Motor neuron (in vitro differentiated cells): ENCODE measurements around the gene IL17A. TPM values are rescaled to one million over a fixed set of nuclear protein-coding genes. Genes with fewer than 3 reads are reported as not detected.
A peak's percentile ranks its signal among the peaks of the same experiment; 100 is the strongest.
"Not testable (repeated sequence)": the region's sequence is repeated elsewhere in the genome, so short reads cannot be mapped to it uniquely, and the experiment has no call there.

ENCODE experiments used
- ATAC-seq, 8 experiments: fragments of 200-7000 bp; cut with Tn5 transposase; replicated peaks in 6 of 8; 2 replicates each; pipeline ENCODE4 v1.8.0; 2021; ENCODE audit warnings: mild to moderate bottlenecking in 8 of 8, moderate library complexity in 8 of 8
- H3K27ac ChIP-seq, 2 donors: fragments of 250-450 bp; sonication (Bioruptor Pico); 2 replicates each; pipeline ENCODE4 v1.9.0; 2021; ENCODE audit warnings: antibody characterized with exemption in 2 of 2, mild to moderate bottlenecking in 2 of 2, moderate library complexity in 1 of 2
- H3K4me1 ChIP-seq, 2 donors: fragments of 250-450 bp; sonication (Bioruptor Pico); replicated peaks in 1 of 2; 2 replicates each; pipeline ENCODE4 v1.6.1; 2021; ENCODE audit warnings: antibody characterized with exemption in 2 of 2, mild to moderate bottlenecking in 2 of 2, moderate library complexity in 1 of 2
- H3K4me3 ChIP-seq, 5 donors: fragments of 250-450 bp; sonication (Bioruptor Pico); 2 replicates each; pipeline ENCODE4 v1.9.0; 2021; ENCODE audit warnings: antibody characterized with exemption in 5 of 5, mild to moderate bottlenecking in 5 of 5, moderate library complexity in 4 of 5
- WGBS, 10 experiments: fragments of 450-650 bp; shearing (Covaris generic); methylation state at CpG; one replicate each; pipeline ENCODE4 v1.0.0; 2022; 5-methylcytosine and 5-hydroxymethylcytosine counted together
- in situ Hi-C, 9 experiments: fragments of 400-800 bp; cut with MboI; loops; one replicate each; pipeline ENCODE4 v1.15.0; 2021; ENCODE audit warnings: low sequenced_read_pairs in 9 of 9, low pct_unique_long_range_greater_than_20kb in 2 of 9; ENCODE audit not compliant: unreplicated experiment in 9 of 9
- total RNA-seq, 8 experiments: library from RNA; unstranded; fragments of 300-600 nt; gene quantifications; 2 replicates each; pipeline versions ENCODE4 v1.2.3 to v1.2.4, GENCODE V29; 2022

Gene IL17A
- total RNA-seq, 8 experiments from 2014 or later, result not detected

DNA sequence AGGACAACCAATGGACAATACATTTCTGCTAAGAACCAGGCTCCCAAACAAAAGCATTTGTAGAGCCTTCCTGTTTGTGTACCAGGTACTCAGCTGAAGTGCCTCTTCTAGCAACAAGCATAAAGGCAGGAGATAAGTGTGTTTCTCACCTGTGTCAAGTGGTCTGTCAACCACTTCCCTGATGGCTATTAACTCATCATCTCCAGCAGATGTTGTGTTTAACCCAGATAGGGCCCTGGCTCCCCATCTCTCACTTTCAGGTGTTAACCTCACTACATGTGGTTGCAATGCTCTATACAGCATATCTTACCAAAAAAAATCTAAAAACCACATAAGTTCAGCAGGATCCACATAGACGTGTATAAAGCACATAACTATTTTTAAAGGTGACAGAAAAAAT is 9.6 kb upstream of the IL17A start:
- no peaks in the 10 kb centered on the region for H3K4me1 ChIP-seq
- H3K4me3 ChIP-seq, result no peak overlapping the region
- WGBS, 10 experiments, result 0 to 100% (median 75%) methylated on average over 1 of the region's 1 CpG; no CpG with 5 or more reads in 2 of the 10 experiments
- no peak for ATAC-seq
- in situ Hi-C loops, result no loop called here
- no peak overlapping the region for H3K27ac ChIP-seq

DNA sequence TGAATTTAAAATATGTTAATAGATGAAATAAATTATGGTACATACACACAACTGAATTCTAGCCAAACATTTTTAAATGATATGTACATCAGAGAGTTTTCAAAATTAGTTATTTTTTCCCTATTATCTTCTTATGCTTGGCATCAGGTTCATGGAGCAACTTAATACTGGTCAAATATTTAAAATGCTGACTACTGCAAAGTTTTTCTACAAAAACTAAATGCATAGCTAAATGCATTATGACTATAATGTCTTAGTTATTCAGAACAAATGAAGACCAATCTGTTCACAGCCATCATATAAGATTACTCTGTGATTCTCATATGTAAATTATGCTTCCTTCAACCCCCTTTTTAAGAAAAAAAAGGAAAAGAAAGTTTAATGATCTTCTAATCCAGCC is 8.2 kb upstream of the IL17A start:
- H3K4me3 ChIP-seq, result no peak overlapping the region
- in situ Hi-C loops, result no loop called here
- H3K27ac ChIP-seq, result no peak overlapping the region
- H3K4me1 ChIP-seq, result no peaks in the 10 kb centered on the region
- ATAC-seq, result no peak

DNA sequence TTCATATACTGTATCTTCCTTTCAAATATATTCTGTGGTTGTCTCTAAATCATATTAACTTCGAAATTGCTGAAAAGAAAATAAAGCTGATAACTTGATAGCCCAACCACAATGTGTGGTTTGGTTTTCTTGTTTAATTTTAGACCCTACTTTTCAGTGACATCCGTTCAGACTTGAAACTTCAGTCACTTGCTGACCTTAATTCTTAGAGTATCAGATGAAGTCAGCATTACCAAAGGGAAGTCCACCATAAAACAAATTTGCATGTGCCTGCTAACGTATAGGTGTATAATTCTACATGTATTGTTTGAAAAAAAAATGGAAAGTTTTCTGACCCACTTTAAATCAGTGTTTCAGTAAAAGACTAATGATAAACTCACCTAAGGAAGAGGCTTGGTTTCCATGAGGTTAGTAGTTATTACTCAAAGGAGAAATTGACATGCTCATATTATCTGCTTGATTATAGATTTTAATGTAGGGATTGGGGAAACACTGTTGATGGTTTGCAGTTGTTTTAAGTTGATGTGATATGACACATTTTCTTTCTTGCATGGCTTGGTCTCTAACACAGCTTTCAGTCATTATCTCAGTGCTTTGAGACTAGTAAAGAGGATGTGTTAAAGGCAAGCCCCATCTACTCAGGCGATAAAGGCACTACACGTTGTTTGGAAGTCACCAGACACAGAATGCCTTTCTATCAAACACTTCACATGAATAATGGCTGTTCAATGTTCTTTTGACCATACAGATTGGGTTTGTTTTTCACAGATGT is 5.2 kb upstream of the IL17A start:
- in situ Hi-C loops, result no loop called here
- WGBS, 10 experiments, result 0 to 77% (median 50%) methylated on average over 2 to 5 of the region's 5 CpGs; no CpG with 5 or more reads in 1 of the 10 experiments
- no peak for ATAC-seq

DNA sequence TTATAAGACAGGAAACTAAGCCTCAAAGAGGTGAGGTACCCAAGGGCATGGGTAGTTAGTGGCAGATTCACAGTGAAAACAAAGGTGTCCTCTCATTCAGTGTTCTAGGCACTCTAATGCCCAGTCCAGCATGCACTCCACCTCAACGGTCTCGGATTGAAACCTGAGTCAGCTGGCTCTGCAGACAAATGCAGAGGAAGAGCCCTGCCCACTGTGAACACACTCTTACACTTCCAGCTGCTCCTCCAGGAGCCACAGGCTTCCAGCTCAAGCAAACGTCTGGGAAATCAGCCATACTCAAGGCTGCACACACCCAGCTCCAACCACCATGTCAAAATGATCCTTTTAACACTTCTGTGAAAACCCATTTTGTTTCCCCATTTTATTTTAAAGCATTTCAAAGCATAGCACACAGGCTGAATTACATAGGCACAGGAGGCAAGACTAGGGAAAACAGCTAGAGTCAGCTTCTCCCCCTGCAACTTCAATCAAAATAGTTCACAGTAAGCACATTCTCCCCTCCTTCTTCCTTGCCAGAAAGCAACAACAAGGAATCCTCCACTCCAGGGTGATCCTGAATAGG is 3.0 kb upstream of the IL17A start:
- in situ Hi-C loops, result no loop called here
- Histone ChIP-seq H3K4me1 (no peaks in the 10 kb centered on the region), H3K4me3 (no peak overlapping the region), H3K27ac (no peak overlapping the region)
- 0 to 49% (median 15%) methylated on average over 2 to 3 of the region's 3 CpGs; no CpG with 5 or more reads in 4 of the 10 experiments for WGBS, 10 experiments
- peak in 3 of 8 experiments; percentile 18 to 99 (median 98) for ATAC-seq

More for the DNA sequence above, 5.2 kb upstream of the IL17A start:
- H3K4me3 ChIP-seq, result no peak overlapping the region
- H3K27ac ChIP-seq, result no peak overlapping the region
- H3K4me1 ChIP-seq, result no peaks in the 10 kb centered on the region

DNA sequence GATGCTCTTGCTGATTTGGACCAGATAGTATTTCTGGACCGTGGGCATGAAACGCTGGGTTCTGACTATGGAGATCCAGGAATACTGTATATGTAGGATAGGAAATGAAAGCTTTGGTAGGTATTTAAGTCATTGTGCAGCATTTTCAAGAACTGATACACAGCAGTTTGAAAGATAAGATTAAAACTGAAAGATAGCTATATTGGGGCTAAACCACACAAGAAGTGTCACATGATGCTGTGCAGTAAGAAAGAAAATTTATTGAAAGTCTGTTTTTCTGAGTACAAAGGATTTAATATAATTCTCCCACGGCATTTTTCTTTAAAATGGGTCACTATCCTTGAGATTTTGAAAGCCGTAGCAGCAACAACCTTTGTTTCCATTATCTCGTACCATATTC is 305 bp downstream of the IL17A start:
- in situ Hi-C loops, result no loop called here
- 0 to 100% (median 80%) methylated on average over 1 to 5 of the region's 5 CpGs for WGBS, 10 experiments
- H3K4me1 ChIP-seq, result no peaks in the 10 kb centered on the region
- H3K27ac ChIP-seq, result no peak overlapping the region
- no peak for ATAC-seq
- no peak overlapping the region for H3K4me3 ChIP-seq

DNA sequence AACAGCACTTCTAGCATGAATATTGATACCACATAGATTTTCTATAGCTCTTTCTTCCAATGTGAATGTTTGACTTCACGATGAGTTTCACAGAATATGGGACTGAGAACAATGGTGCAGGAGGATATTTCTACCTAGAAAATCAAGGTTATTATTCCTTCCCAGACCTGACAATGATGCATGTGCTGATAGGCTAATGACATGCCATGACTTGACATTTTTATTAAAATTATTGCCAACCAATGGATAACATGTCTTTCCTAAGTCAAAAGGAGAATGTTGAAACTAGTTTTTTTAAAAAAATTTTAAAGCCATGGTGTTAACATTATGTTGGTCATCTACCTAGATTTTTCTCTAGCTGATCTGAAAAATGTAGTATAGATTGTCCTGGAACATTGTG is 923 bp downstream of the IL17A start:
- H3K27ac ChIP-seq, result no peak overlapping the region
- in situ Hi-C loops, result no loop called here
- H3K4me1 ChIP-seq, result no peaks in the 10 kb centered on the region
- 0 to 100% (median 83%) methylated on average over 1 of the region's 1 CpG for WGBS, 10 experiments
- no peak for ATAC-seq
- H3K4me3 ChIP-seq, result no peak overlapping the region

DNA sequence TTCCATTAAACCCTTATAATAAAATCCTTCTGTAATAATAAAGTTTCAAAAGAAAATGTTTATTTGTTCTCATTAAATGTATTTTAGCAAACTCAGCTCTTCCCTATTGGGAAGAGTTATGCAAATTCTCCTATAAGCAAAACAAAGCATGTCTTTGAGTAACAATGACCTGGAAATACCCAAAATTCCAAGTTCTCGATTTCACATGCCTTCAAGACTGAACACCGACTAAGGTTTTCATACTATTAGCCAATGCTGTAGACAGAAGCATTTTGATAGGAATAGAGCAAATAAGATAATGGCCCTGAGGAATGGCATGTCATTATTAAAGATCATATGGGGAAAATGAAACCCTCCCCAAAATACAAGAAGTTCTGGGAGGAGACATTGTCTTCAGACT is 3.8 kb downstream of the IL17A start:
- WGBS, 10 experiments, result 40 to 91% (median 60%) methylated on average over 1 to 2 of the region's 2 CpGs; no CpG with 5 or more reads in 1 of the 10 experiments
- H3K4me3 ChIP-seq, result no peak overlapping the region
- no peak for ATAC-seq
- in situ Hi-C loops, result no loop called here
- H3K4me1 ChIP-seq, result no peaks in the 10 kb centered on the region
- H3K27ac ChIP-seq, result no peak overlapping the region

DNA sequence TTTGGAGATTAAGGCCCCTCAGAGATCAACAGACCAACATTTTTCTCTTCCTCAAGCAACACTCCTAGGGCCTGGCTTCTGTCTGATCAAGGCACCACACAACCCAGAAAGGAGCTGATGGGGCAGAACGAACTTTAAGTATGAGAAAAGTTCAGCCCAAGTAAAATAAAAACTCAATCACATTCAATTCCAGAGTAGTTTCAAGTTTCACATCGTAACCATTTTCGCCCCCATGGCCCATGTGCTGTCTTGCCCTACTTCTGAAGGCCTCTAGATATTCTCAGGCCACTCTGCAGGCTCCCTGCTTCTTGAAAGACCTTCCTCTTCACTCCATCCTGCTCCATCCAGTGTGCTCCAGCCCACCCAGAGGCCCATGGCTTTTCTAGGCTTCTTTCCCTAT is 4.2 kb downstream of the IL17A start:
- Histone ChIP-seq H3K4me3 (no peak overlapping the region), H3K27ac (no peak overlapping the region), H3K4me1 (no peaks in the 10 kb centered on the region)
- in situ Hi-C loops, result no loop called here
- ATAC-seq, result no peak
- 0 to 80% (median 45%) methylated on average over 1 to 3 of the region's 3 CpGs; no CpG with 5 or more reads in 1 of the 10 experiments for WGBS, 10 experiments

DNA sequence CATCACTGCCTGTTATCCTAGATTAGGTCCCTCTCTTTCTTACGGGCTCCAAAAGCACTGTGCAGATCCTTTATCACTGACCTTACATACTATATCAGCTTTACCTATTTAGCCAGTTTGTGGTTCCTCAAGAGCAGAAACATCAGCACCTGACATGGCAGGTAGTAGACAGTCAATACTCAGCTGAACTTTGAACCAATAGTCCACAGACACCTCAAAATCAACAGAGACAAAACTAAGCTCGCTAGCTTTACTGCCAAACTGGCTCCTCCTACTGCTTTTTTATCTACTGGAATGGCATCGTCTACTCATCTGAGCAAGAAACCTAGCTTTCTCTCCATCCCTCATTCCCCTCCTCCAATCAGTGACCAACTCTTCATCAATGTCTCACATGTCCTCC is 5.6 kb downstream of the IL17A start:
- no peak overlapping the region for H3K4me3 ChIP-seq
- ATAC-seq, result no peak
- 0 to 69% (median 15%) methylated on average over 1 to 2 of the region's 3 CpGs; no CpG with 5 or more reads in 2 of the 10 experiments for WGBS, 10 experiments
- in situ Hi-C loops, result no loop called here
- H3K27ac ChIP-seq, result no peak overlapping the region
- no peaks in the 10 kb centered on the region for H3K4me1 ChIP-seq

DNA sequence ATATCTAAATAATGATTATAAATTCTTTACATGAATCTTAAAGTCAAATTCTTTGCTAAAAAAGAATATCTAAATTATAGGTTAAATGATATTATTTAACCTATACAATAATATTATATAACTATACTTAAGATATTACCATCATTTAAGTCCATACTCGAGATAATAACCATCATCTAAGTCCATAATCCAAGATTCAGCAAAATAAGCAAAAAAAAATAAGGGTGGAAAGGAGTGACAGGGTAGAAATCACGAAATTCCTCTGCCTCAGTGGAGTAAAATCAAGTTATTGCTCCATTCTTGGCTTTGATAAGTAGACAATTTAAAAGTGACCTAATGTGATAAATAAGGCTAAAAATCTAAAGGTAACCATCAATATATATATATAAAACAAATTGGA is 9.7 kb downstream of the IL17A start:
- H3K4me3 ChIP-seq, result no peak overlapping the region
- H3K4me1 ChIP-seq, result no peaks in the 10 kb centered on the region
- ATAC-seq, result no peak
- in situ Hi-C loops, result no loop called here
- 0 to 52% (median 26%) methylated on average over 2 of the region's 2 CpGs for WGBS, 10 experiments
- no peak overlapping the region for H3K27ac ChIP-seq

DNA sequence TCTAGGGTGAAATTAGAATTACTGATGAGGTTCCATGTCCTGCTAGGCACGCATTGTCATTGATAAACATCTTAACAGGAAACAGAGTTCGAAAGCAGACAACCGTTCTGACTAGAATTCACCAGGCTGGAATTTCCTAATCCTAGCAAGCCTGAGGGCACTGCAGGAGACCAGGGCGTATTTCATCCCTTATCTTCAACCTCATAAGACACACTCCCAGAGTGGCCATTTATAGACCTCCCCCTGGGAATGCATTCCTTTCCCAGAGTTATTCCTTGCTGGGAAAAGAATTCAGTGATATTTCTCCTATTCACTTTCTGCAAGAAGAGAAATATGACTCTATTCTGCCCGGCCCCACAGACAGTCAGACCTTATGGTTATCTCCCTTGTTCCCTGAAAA is 13.9 kb downstream of the IL17A start:
- ATAC-seq, H3K4me3 ChIP-seq, H3K27ac ChIP-seq, H3K4me1 ChIP-seq, in situ Hi-C loops: not testable (repeated sequence)
- 10 to 80% (median 33%) methylated on average over 1 to 3 of the region's 5 CpGs; no CpG with 5 or more reads in 3 of the 10 experiments for WGBS, 10 experiments

DNA sequence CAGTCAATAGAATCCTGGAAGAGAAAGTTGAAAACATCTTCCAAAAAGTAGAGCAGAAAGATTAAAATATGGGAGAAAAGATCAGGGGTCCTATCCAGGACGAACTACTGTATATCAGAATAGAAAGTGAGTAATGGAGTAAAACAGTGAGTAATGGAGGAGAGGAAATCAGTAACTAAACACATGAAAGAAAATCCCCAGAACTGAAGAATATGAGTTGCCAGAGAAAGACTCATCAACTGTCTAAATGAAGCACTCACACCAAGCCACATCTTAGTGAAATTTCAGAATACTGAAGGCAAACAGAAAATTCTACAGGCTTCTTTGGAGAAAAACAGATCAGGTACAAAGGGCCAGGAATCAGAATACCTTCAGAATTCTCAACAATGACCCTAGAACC is 14.9 kb downstream of the IL17A start:
- ATAC-seq, result no peak
- Histone ChIP-seq H3K27ac (no peak overlapping the region), H3K4me1 (no peaks in the 10 kb centered on the region), H3K4me3 (no peak overlapping the region)
- 0 to 80% (median 38%) methylated on average over 1 of the region's 1 CpG; no CpG with 5 or more reads in 4 of the 10 experiments for WGBS, 10 experiments
- in situ Hi-C loops, result no loop called here

DNA sequence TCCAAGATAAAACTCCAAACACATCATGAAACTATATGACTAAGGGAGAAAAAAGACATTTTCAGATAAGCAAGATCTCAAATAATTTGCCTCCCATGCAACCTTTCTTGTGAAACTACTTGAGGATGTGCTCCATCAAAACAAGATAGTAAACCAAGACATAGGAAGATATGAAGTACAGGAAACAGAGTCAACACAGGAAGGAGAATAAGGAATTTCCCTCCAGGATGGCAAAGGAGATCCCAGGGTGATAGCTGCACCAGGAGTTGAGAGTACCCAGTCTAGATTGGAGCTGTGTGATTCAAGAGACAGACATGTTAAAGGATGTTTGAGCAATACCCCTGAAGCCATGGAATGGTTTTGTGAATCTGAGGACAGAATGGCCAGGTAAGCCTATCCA is 15.3 kb downstream of the IL17A start:
- no peaks in the 10 kb centered on the region for H3K4me1 ChIP-seq
- in situ Hi-C loops, result no loop called here
- H3K4me3 ChIP-seq, result no peak overlapping the region
- no peak for ATAC-seq
- H3K27ac ChIP-seq, result no peak overlapping the region

DNA sequence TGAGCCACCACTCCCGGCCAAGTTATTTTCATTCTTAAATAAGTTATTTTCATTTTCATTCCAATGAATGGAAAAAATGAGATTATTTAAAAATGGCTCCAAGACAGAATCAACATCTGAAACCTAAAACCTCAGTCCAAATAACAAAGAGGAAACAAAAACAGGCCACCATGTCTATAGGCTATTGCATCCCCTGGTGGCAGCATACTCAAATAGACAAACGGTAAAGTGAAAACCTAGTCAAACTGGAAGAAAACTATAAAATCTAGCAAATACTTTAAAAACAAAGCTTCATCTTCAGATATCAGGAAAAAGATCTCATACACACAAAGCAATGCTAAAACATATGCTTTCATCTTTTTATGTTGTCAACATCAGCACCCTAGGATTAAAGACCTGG is 20.9 kb downstream of the IL17A start:
- H3K4me1 ChIP-seq, result no peaks in the 10 kb centered on the region
- 50 to 100% (median 89%) methylated on average over 1 to 2 of the region's 2 CpGs for WGBS, 10 experiments
- no peak overlapping the region for H3K4me3 ChIP-seq
- no peak overlapping the region for H3K27ac ChIP-seq
- no peak for ATAC-seq
- in situ Hi-C loops, result no loop called here
